WTC11 (cell line): ENCODE data around the gene CCDC74A. TPM values are rescaled to one million over a fixed set of nuclear protein-coding genes. Genes with fewer than 3 reads are reported as not detected.
"Not testable (repeated sequence)": the region's sequence is repeated elsewhere in the genome, so short reads cannot be mapped to it uniquely, and the experiment has no call there.

Source experiments
- ATAC-seq: fragments of 200-7000 bp; cut with Tn5 transposase; 2 replicates; pipeline ENCODE4 v1.10.0; 2021; ENCODE audit warnings: mild to moderate bottlenecking, moderate library complexity
- CTCF ChIA-PET: fragments of 300-600 bp; sonication (Branson Sonifier 250); formaldehyde crosslinking; loops from one replicate; lab custom pipeline; 2021; ENCODE audit warnings: antibody characterized with exemption; lab: Charles Lee
- POLR2A ChIA-PET: fragments of 350-600 bp; sonication (Branson Sonifier 250); formaldehyde crosslinking; loops from one replicate; lab custom pipeline; 2021; ENCODE audit warnings: antibody characterized with exemption; lab: Charles Lee
- DNase-seq: peaks from one replicate; pipeline ENCODE4 v3.0.0; 2021; ENCODE audit warnings: low spot score
- H3K27ac Mint-ChIP-seq: 2 replicates; pipeline ENCODE4 v1.8.0; 2021; ENCODE audit warnings: mixed read lengths
- H3K27me3 Mint-ChIP-seq: 2 replicates; pipeline ENCODE4 v1.8.0; 2021; ENCODE audit warnings: low read depth, mild to moderate bottlenecking, moderate library complexity, mixed read lengths
- H3K36me3 Mint-ChIP-seq: 2 replicates; pipeline ENCODE4 v1.8.0; 2021; ENCODE audit warnings: mixed read lengths
- H3K4me1 Mint-ChIP-seq: 2 replicates; pipeline ENCODE4 v1.8.0; 2022; ENCODE audit warnings: mixed read lengths
- H3K4me3 Mint-ChIP-seq: 2 replicates; pipeline ENCODE4 v1.8.0; 2021; ENCODE audit warnings: mild to moderate bottlenecking, moderate library complexity, mixed read lengths
- H3K9me3 Mint-ChIP-seq: 2 replicates; pipeline ENCODE4 v1.8.0; 2021; ENCODE audit warnings: mixed read lengths
- CREB1 ChIP-seq: sonication (generic); formaldehyde crosslinking; IDR thresholded peaks from 2 replicates; pipeline ENCODE4 v1.8.0; 2023; ENCODE audit warnings: mild to moderate bottlenecking, missing genetic modification reagents
- FOXK1 ChIP-seq: sonication (generic); formaldehyde crosslinking; IDR thresholded peaks from 2 replicates; pipeline ENCODE4 v1.8.0; 2022; ENCODE audit warnings: mild to moderate bottlenecking, moderate library complexity, missing genetic modification reagents
- GABPB1 ChIP-seq: sonication (generic); formaldehyde crosslinking; IDR thresholded peaks from 2 replicates; pipeline ENCODE4 v1.8.1; 2023; ENCODE audit warnings: mild to moderate bottlenecking, missing genetic modification reagents
- JUN ChIP-seq: sonication (generic); formaldehyde crosslinking; IDR thresholded peaks from 2 replicates; pipeline ENCODE4 v1.8.0; 2023; ENCODE audit warnings: mild to moderate bottlenecking, missing genetic modification reagents
- NR2C2 ChIP-seq: sonication (generic); formaldehyde crosslinking; IDR thresholded peaks from 2 replicates; pipeline ENCODE4 v1.8.0; 2022; ENCODE audit warnings: mild to moderate bottlenecking, missing genetic modification reagents
- OVOL2 ChIP-seq: fragments of 250-450 bp; sonication (Bioruptor Pico); IDR thresholded peaks from 2 replicates; pipeline ENCODE4 v1.9.0; 2021; ENCODE audit warnings: mild to moderate bottlenecking, borderline replicate concordance
- RELA ChIP-seq: sonication (generic); formaldehyde crosslinking; IDR thresholded peaks from 2 replicates; pipeline ENCODE4 v1.8.1; 2022; ENCODE audit warnings: missing genetic modification reagents, mild to moderate bottlenecking, borderline replicate concordance
- SP1 ChIP-seq: sonication (generic); formaldehyde crosslinking; conservative IDR thresholded peaks from 2 replicates; pipeline ENCODE4 v1.8.1; 2022; ENCODE audit warnings: missing genetic modification reagents
- TEAD4 ChIP-seq: sonication (generic); formaldehyde crosslinking; IDR thresholded peaks from 2 replicates; pipeline ENCODE4 v1.8.0; 2022; ENCODE audit warnings: mild to moderate bottlenecking, missing genetic modification reagents
- TP53 ChIP-seq: sonication (generic); formaldehyde crosslinking; IDR thresholded peaks from 2 replicates; pipeline ENCODE4 v1.8.1; 2023; ENCODE audit warnings: mild to moderate bottlenecking, missing genetic modification reagents
- ZBTB21 ChIP-seq: sonication (generic); formaldehyde crosslinking; IDR thresholded peaks from 2 replicates; pipeline ENCODE4 v1.8.1; 2023; ENCODE audit warnings: mild to moderate bottlenecking, missing genetic modification reagents, borderline replicate concordance
- ZNF121 ChIP-seq: sonication (generic); formaldehyde crosslinking; IDR thresholded peaks from 2 replicates; pipeline ENCODE4 v1.8.0; 2023; ENCODE audit warnings: missing genetic modification reagents
- ZNF138 ChIP-seq: sonication (generic); formaldehyde crosslinking; conservative IDR thresholded peaks from 2 replicates; pipeline ENCODE4 v1.8.1; 2022; ENCODE audit warnings: mild to moderate bottlenecking, moderate library complexity, missing genetic modification reagents
- ZNF416 ChIP-seq: fragments of 250-450 bp; sonication (Bioruptor Pico); IDR thresholded peaks from 2 replicates; pipeline ENCODE4 v1.9.0; 2021; ENCODE audit warnings: mild to moderate bottlenecking, inconsistent platforms
- ZNF423 ChIP-seq: fragments of 250-450 bp; sonication (Bioruptor Pico); IDR thresholded peaks from 2 replicates; pipeline ENCODE4 v2.1.2; 2022; ENCODE audit warnings: mild to moderate bottlenecking, moderate library complexity
- ZNF671 ChIP-seq: fragments of 250-450 bp; sonication (Bioruptor Pico); IDR thresholded peaks from 2 replicates; pipeline ENCODE4 v1.8.0; 2021; ENCODE audit warnings: mild to moderate bottlenecking
- total RNA-seq: library from RNA; stranded (reverse); gene quantifications from 3 replicates; pipeline ENCODE4 v1.2.3, GENCODE V29; 2021
- TF ChIP-seq, protein P1 (sequence below): fragments of 200-600 bp; IDR thresholded peaks from 2 replicates; pipeline ENCODE4 v1.8.0; 2022; ENCODE audit warnings: antibody characterized with exemption
- TF ChIP-seq, protein P2 (sequence below): sonication (generic); formaldehyde crosslinking; IDR thresholded peaks from 2 replicates; pipeline ENCODE4 v1.8.0; 2023; ENCODE audit warnings: missing genetic modification reagents
- TF ChIP-seq, protein P3 (sequence below): sonication (generic); formaldehyde crosslinking; IDR thresholded peaks from 2 replicates; pipeline ENCODE4 v1.8.1; 2022; ENCODE audit warnings: low read depth, missing genetic modification reagents, borderline replicate concordance
- TF ChIP-seq, protein P4 (sequence below): sonication (generic); formaldehyde crosslinking; IDR thresholded peaks from 2 replicates; pipeline ENCODE4 v1.8.1; 2023; ENCODE audit warnings: mild to moderate bottlenecking, missing genetic modification reagents, borderline replicate concordance

The CCDC74A gene
- total RNA-seq, 1 experiment from 2014 or later: 16.7 TPM

DNA sequence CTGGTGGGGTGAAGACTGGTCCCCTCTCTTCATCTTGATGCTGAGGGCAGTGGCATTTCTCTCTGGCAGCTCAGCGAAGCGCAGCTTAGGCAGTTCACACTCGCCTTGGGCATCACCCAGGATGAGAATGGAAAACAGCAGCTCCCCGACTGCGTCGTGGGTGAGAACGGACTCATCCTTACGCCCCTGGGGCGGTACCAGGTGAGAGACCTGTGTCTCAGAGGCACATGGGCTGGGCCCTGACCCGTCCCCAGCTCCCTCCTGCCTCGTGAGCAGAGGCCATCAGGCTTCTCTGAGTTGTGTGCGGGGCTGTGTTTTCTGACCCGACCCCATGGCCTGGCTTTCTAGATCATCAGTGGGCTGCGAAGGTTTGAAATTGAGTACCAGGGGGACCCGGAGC is 8.2 kb upstream of the CCDC74A start:
- Mint-ChIP-seq H3K9me3 (no peaks in the 10 kb centered on the region), H3K4me1 (peaks cover 4% of the 10 kb centered on the region; the same call in 1 of the 2 replicates), H3K4me3 (no peak overlapping the region), H3K27me3 (no peaks in the 10 kb centered on the region)
- ATAC-seq (no peak), DNase-seq (no peak)
- CTCF ChIA-PET: interaction anchor here (0.6 to 0.8 kb wide), 2 partner anchors 12 to 27 kb away, joined by 3 to 4 read pairs; no protein-coding TSS in a partner anchor
- TF ChIP-seq, protein P1, sequence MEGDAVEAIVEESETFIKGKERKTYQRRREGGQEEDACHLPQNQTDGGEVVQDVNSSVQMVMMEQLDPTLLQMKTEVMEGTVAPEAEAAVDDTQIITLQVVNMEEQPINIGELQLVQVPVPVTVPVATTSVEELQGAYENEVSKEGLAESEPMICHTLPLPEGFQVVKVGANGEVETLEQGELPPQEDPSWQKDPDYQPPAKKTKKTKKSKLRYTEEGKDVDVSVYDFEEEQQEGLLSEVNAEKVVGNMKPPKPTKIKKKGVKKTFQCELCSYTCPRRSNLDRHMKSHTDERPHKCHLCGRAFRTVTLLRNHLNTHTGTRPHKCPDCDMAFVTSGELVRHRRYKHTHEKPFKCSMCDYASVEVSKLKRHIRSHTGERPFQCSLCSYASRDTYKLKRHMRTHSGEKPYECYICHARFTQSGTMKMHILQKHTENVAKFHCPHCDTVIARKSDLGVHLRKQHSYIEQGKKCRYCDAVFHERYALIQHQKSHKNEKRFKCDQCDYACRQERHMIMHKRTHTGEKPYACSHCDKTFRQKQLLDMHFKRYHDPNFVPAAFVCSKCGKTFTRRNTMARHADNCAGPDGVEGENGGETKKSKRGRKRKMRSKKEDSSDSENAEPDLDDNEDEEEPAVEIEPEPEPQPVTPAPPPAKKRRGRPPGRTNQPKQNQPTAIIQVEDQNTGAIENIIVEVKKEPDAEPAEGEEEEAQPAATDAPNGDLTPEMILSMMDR: no peak
- TF ChIP-seq, all 79 proteins: peak for 0
- POLR2A ChIA-PET: no interaction called here
- H3K27ac Mint-ChIP-seq: no peak overlapping the region
- H3K36me3 Mint-ChIP-seq: peaks cover 14% of the 10 kb centered on the region

DNA sequence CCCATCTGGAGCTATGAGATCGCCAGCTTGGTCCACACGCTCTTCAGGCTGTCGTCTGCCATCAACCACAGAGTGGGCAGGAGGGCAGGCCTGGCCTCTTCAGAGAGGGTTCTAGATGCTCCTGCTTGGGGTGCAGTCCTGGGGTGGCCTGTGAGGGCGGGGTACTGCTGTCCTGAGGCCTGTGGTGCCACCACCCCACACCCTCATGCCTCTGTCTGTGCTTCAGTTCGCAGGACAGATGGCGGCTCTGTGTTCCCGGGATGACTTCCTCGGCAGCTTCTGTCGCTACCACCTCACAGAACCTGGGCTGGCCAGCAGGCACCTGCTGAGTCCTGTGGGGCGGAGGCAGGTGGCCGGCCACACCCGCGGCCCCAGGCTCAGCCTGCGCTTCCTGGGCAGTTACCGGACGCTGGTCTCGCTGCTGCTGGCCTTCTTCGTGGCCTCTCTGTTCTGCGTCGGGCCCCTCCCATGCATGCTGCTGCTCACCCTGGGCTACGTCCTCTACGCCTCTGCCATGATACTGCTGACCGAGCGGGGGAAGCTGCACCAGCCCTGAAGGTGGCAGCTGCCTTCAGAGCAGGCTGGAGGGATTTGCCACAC is 7.7 kb upstream of the CCDC74A start:
- POLR2A ChIA-PET, H3K9me3 Mint-ChIP-seq, H3K4me1 Mint-ChIP-seq, DNase-seq, H3K4me3 Mint-ChIP-seq, ATAC-seq, H3K27me3 Mint-ChIP-seq, H3K27ac Mint-ChIP-seq: not testable (repeated sequence)
- CTCF ChIA-PET: interaction anchor here (0.6 to 0.8 kb wide), 2 partner anchors 13 to 27 kb away, joined by 3 to 4 read pairs; no protein-coding TSS in a partner anchor
- H3K36me3 Mint-ChIP-seq: peaks cover 14% of the 10 kb centered on the region

DNA sequence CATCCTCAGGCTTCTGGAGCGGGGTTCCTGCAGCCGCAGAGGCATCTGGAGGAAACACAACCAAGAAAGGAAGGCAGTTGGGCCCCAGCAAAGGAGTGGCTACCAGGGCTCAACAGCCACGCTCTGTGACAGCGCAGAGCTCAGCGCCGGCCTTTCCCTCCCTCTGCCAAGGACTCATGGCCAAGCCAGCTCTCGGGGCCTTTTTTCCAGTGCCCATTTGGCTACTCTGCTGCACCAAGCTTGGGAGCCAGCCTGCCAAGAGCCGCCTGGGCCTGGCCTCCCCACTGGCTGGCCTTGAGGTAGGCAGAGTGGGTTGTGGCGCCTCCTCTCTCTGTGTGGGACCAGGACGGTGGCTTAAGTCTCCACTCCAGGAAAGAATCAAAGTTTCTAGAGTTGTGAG is 7.2 kb upstream of the CCDC74A start:
- CTCF ChIA-PET: no interaction called here
- H3K36me3 Mint-ChIP-seq: peaks cover 14% of the 10 kb centered on the region
- H3K4me3 Mint-ChIP-seq: no peak overlapping the region
- H3K9me3 Mint-ChIP-seq: no peaks in the 10 kb centered on the region
- no peak for ATAC-seq
- TF ChIP-seq, protein P2, sequence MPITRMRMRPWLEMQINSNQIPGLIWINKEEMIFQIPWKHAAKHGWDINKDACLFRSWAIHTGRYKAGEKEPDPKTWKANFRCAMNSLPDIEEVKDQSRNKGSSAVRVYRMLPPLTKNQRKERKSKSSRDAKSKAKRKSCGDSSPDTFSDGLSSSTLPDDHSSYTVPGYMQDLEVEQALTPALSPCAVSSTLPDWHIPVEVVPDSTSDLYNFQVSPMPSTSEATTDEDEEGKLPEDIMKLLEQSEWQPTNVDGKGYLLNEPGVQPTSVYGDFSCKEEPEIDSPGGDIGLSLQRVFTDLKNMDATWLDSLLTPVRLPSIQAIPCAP (CRISPR knock-in tag): no peak
- no peak for TF ChIP-seq TP53 (CRISPR knock-in tag)
- TF ChIP-seq ZBTB21 (CRISPR knock-in tag): no peak
- TF ChIP-seq ZNF423: no peak
- no peak for TF ChIP-seq GABPB1 (CRISPR knock-in tag)
- TF ChIP-seq, protein P3, sequence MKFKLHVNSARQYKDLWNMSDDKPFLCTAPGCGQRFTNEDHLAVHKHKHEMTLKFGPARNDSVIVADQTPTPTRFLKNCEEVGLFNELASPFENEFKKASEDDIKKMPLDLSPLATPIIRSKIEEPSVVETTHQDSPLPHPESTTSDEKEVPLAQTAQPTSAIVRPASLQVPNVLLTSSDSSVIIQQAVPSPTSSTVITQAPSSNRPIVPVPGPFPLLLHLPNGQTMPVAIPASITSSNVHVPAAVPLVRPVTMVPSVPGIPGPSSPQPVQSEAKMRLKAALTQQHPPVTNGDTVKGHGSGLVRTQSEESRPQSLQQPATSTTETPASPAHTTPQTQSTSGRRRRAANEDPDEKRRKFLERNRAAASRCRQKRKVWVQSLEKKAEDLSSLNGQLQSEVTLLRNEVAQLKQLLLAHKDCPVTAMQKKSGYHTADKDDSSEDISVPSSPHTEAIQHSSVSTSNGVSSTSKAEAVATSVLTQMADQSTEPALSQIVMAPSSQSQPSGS (CRISPR knock-in tag): no peak
- TF ChIP-seq ZNF121 (CRISPR knock-in tag): no peak
- TF ChIP-seq FOXK1: no peak
- no peak for TF ChIP-seq CREB1 (CRISPR knock-in tag)
- no peak for TF ChIP-seq ZNF671
- no peak for TF ChIP-seq OVOL2 (CRISPR knock-in tag)
- TF ChIP-seq, protein P4, sequence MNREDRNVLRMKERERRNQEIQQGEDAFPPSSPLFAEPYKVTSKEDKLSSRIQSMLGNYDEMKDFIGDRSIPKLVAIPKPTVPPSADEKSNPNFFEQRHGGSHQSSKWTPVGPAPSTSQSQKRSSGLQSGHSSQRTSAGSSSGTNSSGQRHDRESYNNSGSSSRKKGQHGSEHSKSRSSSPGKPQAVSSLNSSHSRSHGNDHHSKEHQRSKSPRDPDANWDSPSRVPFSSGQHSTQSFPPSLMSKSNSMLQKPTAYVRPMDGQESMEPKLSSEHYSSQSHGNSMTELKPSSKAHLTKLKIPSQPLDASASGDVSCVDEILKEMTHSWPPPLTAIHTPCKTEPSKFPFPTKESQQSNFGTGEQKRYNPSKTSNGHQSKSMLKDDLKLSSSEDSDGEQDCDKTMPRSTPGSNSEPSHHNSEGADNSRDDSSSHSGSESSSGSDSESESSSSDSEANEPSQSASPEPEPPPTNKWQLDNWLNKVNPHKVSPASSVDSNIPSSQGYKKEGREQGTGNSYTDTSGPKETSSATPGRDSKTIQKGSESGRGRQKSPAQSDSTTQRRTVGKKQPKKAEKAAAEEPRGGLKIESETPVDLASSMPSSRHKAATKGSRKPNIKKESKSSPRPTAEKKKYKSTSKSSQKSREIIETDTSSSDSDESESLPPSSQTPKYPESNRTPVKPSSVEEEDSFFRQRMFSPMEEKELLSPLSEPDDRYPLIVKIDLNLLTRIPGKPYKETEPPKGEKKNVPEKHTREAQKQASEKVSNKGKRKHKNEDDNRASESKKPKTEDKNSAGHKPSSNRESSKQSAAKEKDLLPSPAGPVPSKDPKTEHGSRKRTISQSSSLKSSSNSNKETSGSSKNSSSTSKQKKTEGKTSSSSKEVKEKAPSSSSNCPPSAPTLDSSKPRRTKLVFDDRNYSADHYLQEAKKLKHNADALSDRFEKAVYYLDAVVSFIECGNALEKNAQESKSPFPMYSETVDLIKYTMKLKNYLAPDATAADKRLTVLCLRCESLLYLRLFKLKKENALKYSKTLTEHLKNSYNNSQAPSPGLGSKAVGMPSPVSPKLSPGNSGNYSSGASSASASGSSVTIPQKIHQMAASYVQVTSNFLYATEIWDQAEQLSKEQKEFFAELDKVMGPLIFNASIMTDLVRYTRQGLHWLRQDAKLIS (CRISPR knock-in tag): no peak
- no peak for TF ChIP-seq JUN (CRISPR knock-in tag)
- no peak for TF ChIP-seq SP1 (CRISPR knock-in tag)
- no peak for TF ChIP-seq TEAD4
- TF ChIP-seq ZNF416: no peak
- no peak for TF ChIP-seq RELA
- TF ChIP-seq NR2C2 (CRISPR knock-in tag): no peak
- TF ChIP-seq ZNF138: no peak
- POLR2A ChIA-PET: no interaction called here
- no peaks in the 10 kb centered on the region for H3K27me3 Mint-ChIP-seq
- peaks cover 4% of the 10 kb centered on the region; the same call in 1 of the 2 replicates for H3K4me1 Mint-ChIP-seq
- no peak for DNase-seq
- H3K27ac Mint-ChIP-seq: no peak overlapping the region

DNA sequence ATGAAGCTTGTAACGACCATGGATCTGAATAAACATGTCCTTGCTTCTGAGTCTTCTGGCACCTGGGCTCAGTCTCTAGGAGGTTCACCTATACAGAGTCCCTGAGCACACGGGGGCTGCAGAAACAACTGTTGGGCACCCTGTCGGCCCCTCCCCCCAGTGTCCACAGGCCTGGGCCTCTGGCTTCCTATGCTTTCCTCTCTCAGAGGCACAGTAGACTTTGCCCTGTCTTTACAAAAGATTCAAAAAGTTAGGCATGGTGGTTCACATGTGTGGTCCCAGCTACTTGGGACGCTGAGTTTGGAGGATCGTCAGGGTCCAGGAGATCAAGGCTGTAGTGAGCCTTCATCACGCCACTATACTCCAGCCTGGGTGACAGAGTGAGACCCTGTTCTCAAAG is 6.2 kb upstream of the CCDC74A start:
- H3K4me1 Mint-ChIP-seq, H3K9me3 Mint-ChIP-seq, H3K27me3 Mint-ChIP-seq, ATAC-seq, POLR2A ChIA-PET, DNase-seq, H3K27ac Mint-ChIP-seq, H3K4me3 Mint-ChIP-seq: not testable (repeated sequence)
- CTCF ChIA-PET: interaction anchor here (1.2 to 2.3 kb wide), 2 partner anchors 29 to 151 kb away, joined by 5 to 7 read pairs; no protein-coding TSS in a partner anchor
- H3K36me3 Mint-ChIP-seq: peaks cover 14% of the 10 kb centered on the region
